Activated CD8-positive, alpha-beta T cell treated with anti-CD3 and anti-CD28 coated beads for 36 hours (primary cell): ENCODE measurements around the gene EXD2. TPM values are rescaled to one million over a fixed set of nuclear protein-coding genes. Genes with fewer than 3 reads are reported as not detected.

Experiments used
- ATAC-seq: fragments of 200-7000 bp; cut with Tn5 transposase; one replicate; pipeline ENCODE4 v1.10.0; 2021; ENCODE audit warnings: mild to moderate bottlenecking, moderate library complexity
- CTCF ChIA-PET: fragments of 350-600 bp; sonication (Branson Sonifier 250); formaldehyde crosslinking; loops from one replicate; lab custom pipeline; 2021; ENCODE audit warnings: antibody characterized with exemption; lab: Charles Lee
- POLR2A ChIA-PET: fragments of 350-600 bp; sonication (Branson Sonifier 250); formaldehyde crosslinking; loops from one replicate; lab custom pipeline; 2021; ENCODE audit warnings: antibody characterized with exemption; lab: Charles Lee
- DNase-seq: peaks from one replicate; pipeline ENCODE4 v3.0.0-alpha.2; 2020
- H3K27ac Mint-ChIP-seq: one replicate; pipeline ENCODE4 v1.8.0; 2021; ENCODE audit warnings: mild to moderate bottlenecking, mixed read lengths
- H3K27me3 Mint-ChIP-seq: one replicate; pipeline ENCODE4 v1.8.0; 2021; ENCODE audit warnings: mixed read lengths
- H3K36me3 Mint-ChIP-seq: one replicate; pipeline ENCODE4 v1.8.0; 2021; ENCODE audit warnings: low read depth, mixed read lengths
- H3K4me1 Mint-ChIP-seq: one replicate; pipeline ENCODE4 v1.8.0; 2021; ENCODE audit warnings: low read depth, mixed read lengths
- H3K4me3 Mint-ChIP-seq: one replicate; pipeline ENCODE4 v1.8.0; 2021; ENCODE audit warnings: mild to moderate bottlenecking, moderate library complexity, mixed read lengths
- H3K9me3 Mint-ChIP-seq: one replicate; pipeline ENCODE4 v1.8.0; 2021; ENCODE audit warnings: mixed read lengths
- intact Hi-C: fragments of 100-400 bp; cut with micrococcal nuclease; formaldehyde crosslinking; loops from one replicate; pipeline ENCODE4 v1.10.0; 2022
- total RNA-seq, 2 experiments: library from RNA; stranded (reverse); gene quantifications; one replicate each; pipeline ENCODE4 v1.2.3, GENCODE V29; 2021
- TF ChIP-seq, protein P1 (sequence below): fragments of 200-600 bp; IDR thresholded peaks from one replicate; pipeline ENCODE4 v1.8.0; 2022; ENCODE audit warnings: antibody characterized with exemption, mild to moderate bottlenecking

EXD2 gene
- total RNA-seq, 2 experiments from 2014 or later = 9.4 to 10.7 TPM

DNA sequence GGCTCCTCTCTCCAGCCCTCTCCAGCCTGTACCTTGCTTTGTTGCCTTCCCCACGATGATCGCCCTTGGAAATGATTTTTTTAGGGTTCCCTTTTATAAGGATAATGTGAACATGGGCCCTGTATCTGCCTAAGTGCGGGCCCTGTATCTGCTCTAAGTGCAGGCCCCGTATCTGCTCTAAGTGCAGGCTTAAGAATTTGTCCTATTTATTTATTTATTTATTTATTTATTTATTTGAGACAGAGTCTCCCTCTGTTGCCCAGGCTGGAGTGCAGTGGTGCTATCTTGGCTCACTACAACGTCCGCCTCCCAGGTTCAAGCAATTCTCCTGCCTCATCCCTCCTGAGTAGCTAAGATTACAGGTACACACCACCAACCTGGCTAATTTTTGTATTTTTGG lies 91.2 kb downstream of the EXD2 start:
- TF ChIP-seq, protein P1, sequence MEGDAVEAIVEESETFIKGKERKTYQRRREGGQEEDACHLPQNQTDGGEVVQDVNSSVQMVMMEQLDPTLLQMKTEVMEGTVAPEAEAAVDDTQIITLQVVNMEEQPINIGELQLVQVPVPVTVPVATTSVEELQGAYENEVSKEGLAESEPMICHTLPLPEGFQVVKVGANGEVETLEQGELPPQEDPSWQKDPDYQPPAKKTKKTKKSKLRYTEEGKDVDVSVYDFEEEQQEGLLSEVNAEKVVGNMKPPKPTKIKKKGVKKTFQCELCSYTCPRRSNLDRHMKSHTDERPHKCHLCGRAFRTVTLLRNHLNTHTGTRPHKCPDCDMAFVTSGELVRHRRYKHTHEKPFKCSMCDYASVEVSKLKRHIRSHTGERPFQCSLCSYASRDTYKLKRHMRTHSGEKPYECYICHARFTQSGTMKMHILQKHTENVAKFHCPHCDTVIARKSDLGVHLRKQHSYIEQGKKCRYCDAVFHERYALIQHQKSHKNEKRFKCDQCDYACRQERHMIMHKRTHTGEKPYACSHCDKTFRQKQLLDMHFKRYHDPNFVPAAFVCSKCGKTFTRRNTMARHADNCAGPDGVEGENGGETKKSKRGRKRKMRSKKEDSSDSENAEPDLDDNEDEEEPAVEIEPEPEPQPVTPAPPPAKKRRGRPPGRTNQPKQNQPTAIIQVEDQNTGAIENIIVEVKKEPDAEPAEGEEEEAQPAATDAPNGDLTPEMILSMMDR = no peak
- ATAC-seq (no peak), DNase-seq (no peak)
- intact Hi-C loops = no loop called here
- Mint-ChIP-seq H3K36me3 (no peaks in the 10 kb centered on the region), H3K27me3 (peaks cover 3% of the 10 kb centered on the region), H3K4me1 (no peaks in the 10 kb centered on the region), H3K9me3 (no peaks in the 10 kb centered on the region), H3K27ac (no peak overlapping the region), H3K4me3 (no peak overlapping the region)
- POLR2A ChIA-PET = no interaction called here
- CTCF ChIA-PET = interaction anchor here (0.7 kb wide), 1 partner anchor 177 kb away, joined by 3 read pairs; no protein-coding TSS in a partner anchor

DNA sequence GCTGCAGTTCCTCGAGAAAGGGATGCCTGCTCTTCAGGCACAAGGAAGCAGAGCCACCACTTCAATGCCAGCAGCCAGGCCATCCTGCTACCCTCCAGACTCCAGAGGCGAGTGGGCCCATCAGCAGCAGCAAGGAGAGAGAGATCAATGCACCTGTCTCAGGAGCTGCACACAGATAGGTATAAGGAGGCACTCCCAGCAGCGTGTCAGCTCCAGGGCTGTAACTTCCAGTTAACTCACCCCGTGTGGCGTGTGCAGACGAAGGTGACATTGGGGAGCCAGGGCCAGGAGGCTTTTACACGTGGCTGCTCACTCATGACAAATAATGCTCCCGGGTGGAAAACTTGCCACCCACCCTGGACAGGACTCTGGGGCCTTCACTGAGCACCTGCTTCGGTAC lies 92.9 kb downstream of the EXD2 start:
- Mint-ChIP-seq H3K27ac (no peak overlapping the region), H3K4me3 (no peak overlapping the region), H3K9me3 (no peaks in the 10 kb centered on the region), H3K27me3 (peaks cover 3% of the 10 kb centered on the region), H3K4me1 (no peaks in the 10 kb centered on the region), H3K36me3 (no peaks in the 10 kb centered on the region)
- ChIA-PET CTCF (no interaction called here), POLR2A (no interaction called here)
- DNase-seq (no peak), ATAC-seq (no peak)
- intact Hi-C loops = no loop called here
- TF ChIP-seq, protein P1 = no peak

DNA sequence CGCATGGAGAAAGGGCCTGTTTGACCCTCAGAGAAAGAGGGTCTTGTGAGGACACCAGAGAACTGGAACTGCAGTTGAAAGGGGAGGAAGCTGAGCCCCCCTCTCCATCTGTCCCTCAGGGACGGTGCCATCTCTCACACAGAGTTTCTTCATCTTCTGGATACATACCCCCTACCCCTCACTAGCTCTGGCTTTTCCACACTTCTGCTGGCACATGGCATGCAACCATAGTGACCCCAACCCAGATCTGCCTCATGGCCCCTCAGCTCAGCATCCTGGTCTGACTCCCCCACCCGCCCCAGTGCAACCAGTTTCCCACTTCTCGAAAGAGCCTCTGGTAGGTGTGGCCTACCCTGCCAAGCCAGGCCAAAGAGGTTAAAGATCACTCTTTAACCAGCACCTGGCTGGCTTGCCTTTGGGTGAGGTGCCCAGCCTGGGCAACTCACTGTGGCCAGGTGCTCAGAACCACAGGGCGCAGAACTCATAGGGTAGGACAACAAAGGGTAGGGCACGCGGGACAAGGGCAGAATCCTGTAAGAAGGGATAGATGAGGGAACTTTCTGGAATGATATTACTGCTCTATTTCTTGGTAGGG lies 94.5 kb downstream of the EXD2 start:
- ChIA-PET CTCF (no interaction called here), POLR2A (no interaction called here)
- DNase-seq (no peak), ATAC-seq (no peak)
- H3K36me3 Mint-ChIP-seq = no peaks in the 10 kb centered on the region
- H3K4me3 Mint-ChIP-seq = no peak overlapping the region
- TF ChIP-seq, protein P1 = no peak
- peaks cover 3% of the 10 kb centered on the region for H3K27me3 Mint-ChIP-seq
- H3K9me3 Mint-ChIP-seq = no peaks in the 10 kb centered on the region
- H3K4me1 Mint-ChIP-seq = no peaks in the 10 kb centered on the region
- intact Hi-C loops = no loop called here
- no peak overlapping the region for H3K27ac Mint-ChIP-seq

DNA sequence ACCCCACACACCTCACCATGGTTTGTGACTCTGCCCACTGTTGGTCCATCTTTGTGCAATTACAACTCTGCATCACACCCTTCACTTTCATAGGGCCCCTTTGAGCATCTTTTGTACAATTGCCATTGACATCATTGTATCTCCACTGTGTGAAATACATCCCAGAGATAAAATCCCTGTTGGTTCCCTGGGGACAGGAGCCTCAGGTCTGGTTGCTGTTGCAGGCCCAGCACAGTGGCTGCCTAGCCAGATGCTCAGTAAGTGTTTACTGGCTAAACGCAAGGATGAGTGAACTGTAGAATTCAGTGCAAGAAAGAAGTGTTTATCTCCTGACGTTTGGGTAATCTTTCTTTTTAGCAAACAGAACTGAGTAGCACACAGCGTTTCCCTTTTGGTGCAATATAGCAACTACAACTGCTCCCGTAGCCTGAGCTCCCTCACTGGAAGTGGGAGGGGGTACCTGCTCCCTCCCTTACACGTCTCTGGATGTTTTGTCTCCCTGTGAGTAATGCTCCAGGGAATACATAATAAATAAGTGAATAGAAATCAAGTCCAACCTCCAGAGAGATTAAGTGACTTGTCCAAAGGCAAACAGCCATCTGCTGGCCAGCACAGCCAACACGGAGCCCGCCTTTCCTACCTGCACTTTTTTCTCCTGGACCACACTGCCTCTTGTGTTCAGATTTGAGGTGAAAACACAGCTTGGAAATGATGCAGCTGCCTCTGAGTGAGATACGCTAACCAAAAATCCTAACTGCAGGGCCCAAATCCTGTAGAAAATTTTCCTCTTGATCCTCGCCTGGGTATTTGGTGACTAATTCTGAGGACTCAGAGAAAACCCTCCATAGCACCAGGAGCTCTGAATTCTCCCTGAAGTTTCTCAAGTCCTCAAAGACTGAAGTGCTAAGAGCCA lies 96.1 kb downstream of the EXD2 start:
- no peak for DNase-seq
- Mint-ChIP-seq H3K36me3 (no peaks in the 10 kb centered on the region), H3K4me1 (no peaks in the 10 kb centered on the region), H3K9me3 (no peaks in the 10 kb centered on the region), H3K27ac (no peak overlapping the region), H3K4me3 (no peak overlapping the region), H3K27me3 (peaks cover 3% of the 10 kb centered on the region)
- intact Hi-C loops = no loop called here
- ATAC-seq = no peak
- TF ChIP-seq, protein P1 = no peak
- ChIA-PET POLR2A (no interaction called here), CTCF (interaction anchor here (1.0 kb wide), 1 partner anchor 168 kb away, joined by 3 read pairs; no protein-coding TSS in a partner anchor)
